GM12892 (cell line): Measurements from ENCODE around the gene PYCR2.

Experiments
- POLR2A ChIP-seq: IDR thresholded peaks from 2 replicates; pipeline ENCODE4 v1.6.1; 2011; ENCODE audit warnings: low read depth, low read length, control low read depth
- POLR2AphosphoS5 ChIP-seq: IDR thresholded peaks from 2 replicates; pipeline ENCODE4 v1.6.1; 2011; ENCODE audit warnings: low read depth, low read length, control low read depth
- TAF1 ChIP-seq: IDR thresholded peaks from 2 replicates; pipeline ENCODE4 v1.6.1; 2011; ENCODE audit warnings: low read depth, mild to moderate bottlenecking, control low read depth, low read length, borderline replicate concordance

GRCh38 chr1:225915538-225915991 lies 8.5 kb downstream of the PYCR2 start:
- TF ChIP-seq POLR2AphosphoS5 = no peak
- TF ChIP-seq POLR2A = no peak
- no peak for TF ChIP-seq TAF1
